Measurements from ENCODE around the gene SCAF4.
"Not testable (repeated sequence)": the region's sequence is repeated elsewhere in the genome, so short reads cannot be mapped to it uniquely, and the experiment has no call there.

The SCAF4 gene

GRCh38 chr21:31737586-31738397, 5.9 kb upstream of the SCAF4 start:
- in situ Hi-C loops (cut with MboI; ENCODE audit: low sequenced_read_pairs): not testable (repeated sequence)

- in situ Hi-C loops (cut with MboI; ENCODE audit: low sequenced_read_pairs): no loop called here
These were observed 3.6 kb upstream of the SCAF4 start for GRCh38 chr21:31735511-31735992.

GRCh38 chr21:31733551-31734149, 1.7 kb upstream of the SCAF4 start:
- in situ Hi-C loops (cut with MboI; ENCODE audit: low sequenced_read_pairs): no loop called here

GRCh38 chr21:31732597-31733550, 956 bp upstream of the SCAF4 start:
- in situ Hi-C loops (cut with MboI; ENCODE audit: low sequenced_read_pairs): no loop called here

- in situ Hi-C loops (cut with MboI; ENCODE audit: low sequenced_read_pairs): no loop called here
These were observed 662 bp downstream of the SCAF4 start for GRCh38 chr21:31731056-31731856.

GRCh38 chr21:31730712-31731055, 1.2 kb downstream of the SCAF4 start:
- in situ Hi-C loops (cut with MboI; ENCODE audit: low sequenced_read_pairs): no loop called here

GRCh38 chr21:31729622-31730343, 2.1 kb downstream of the SCAF4 start:
- in situ Hi-C loops (cut with MboI; ENCODE audit: low sequenced_read_pairs): no loop called here

GRCh38 chr21:31728952-31729351, 3.0 kb downstream of the SCAF4 start:
- in situ Hi-C loops (cut with MboI; ENCODE audit: low sequenced_read_pairs): no loop called here

- in situ Hi-C loops (cut with MboI; ENCODE audit: low sequenced_read_pairs): no loop called here
These were observed 3.7 kb downstream of the SCAF4 start for GRCh38 chr21:31728191-31728590.

- in situ Hi-C loops (cut with MboI; ENCODE audit: low sequenced_read_pairs): no loop called here
These were observed 4.7 kb downstream of the SCAF4 start for GRCh38 chr21:31727181-31727580.

GRCh38 chr21:31726407-31726806, 5.5 kb downstream of the SCAF4 start:
- in situ Hi-C loops (cut with MboI; ENCODE audit: low sequenced_read_pairs): no loop called here

- in situ Hi-C loops (cut with MboI; ENCODE audit: low sequenced_read_pairs): no loop called here
These were observed 6.6 kb downstream of the SCAF4 start for GRCh38 chr21:31725202-31725839.

GRCh38 chr21:31724552-31724951, 7.4 kb downstream of the SCAF4 start:
- in situ Hi-C loops (cut with MboI; ENCODE audit: low sequenced_read_pairs): no loop called here

GRCh38 chr21:31721381-31721780, 10.5 kb downstream of the SCAF4 start:
- in situ Hi-C loops (cut with MboI; ENCODE audit: low sequenced_read_pairs): no loop called here

GRCh38 chr21:31720739-31721138, 11.2 kb downstream of the SCAF4 start:
- in situ Hi-C loops (cut with MboI; ENCODE audit: low sequenced_read_pairs): no loop called here

GRCh38 chr21:31720330-31720729, 11.6 kb downstream of the SCAF4 start:
- in situ Hi-C loops (cut with MboI; ENCODE audit: low sequenced_read_pairs): no loop called here

- in situ Hi-C loops (cut with MboI; ENCODE audit: low sequenced_read_pairs): no loop called here
These were observed 15.8 kb downstream of the SCAF4 start for GRCh38 chr21:31716106-31716505.

GRCh38 chr21:31714741-31715365, 17.1 kb downstream of the SCAF4 start:
- in situ Hi-C loops (cut with MboI; ENCODE audit: low sequenced_read_pairs): no loop called here

Data from HL-60/S4 (cell line).